HepG2 (cell line): ENCODE data around the gene MLYCD. TPM values are rescaled to one million over a fixed set of nuclear protein-coding genes. Genes with fewer than 3 reads are reported as not detected.

ENCODE experiments used
- CREB1 ChIP-seq, 2 experiments: fragments of 450-650 bp in 1 of 2; IDR thresholded peaks; 2 replicates each; pipeline ENCODE4 v1.6.1; 2016 to 2017; ENCODE audit warnings: control low read depth in 1 of 2, mild to moderate bottlenecking in 1 of 2, missing compliant biosample characterization in 1 of 2, missing genetic modification characterization in 1 of 2
- ELK4 ChIP-seq: sonication (generic); formaldehyde crosslinking; IDR thresholded peaks from 2 replicates; pipeline ENCODE4 v1.9.0; 2021; ENCODE audit warnings: missing genetic modification reagents, borderline replicate concordance
- FOXP1 ChIP-seq, 2 experiments: fragments of 450-650 bp in 1 of 2; IDR thresholded peaks; 2 replicates each; pipeline ENCODE4 v1.6.1; 2017 to 2018; ENCODE audit warnings: antibody characterized with exemption in 1 of 2
- MIXL1 ChIP-seq: IDR thresholded peaks from 2 replicates; pipeline ENCODE4 v1.6.1; 2016
- NFE2L1 ChIP-seq: sonication (generic); formaldehyde crosslinking; IDR thresholded peaks from 2 replicates; pipeline ENCODE4 v1.4.0; 2020; ENCODE audit warnings: missing genetic modification reagents, mild to moderate bottlenecking, borderline replicate concordance
- REXO4 ChIP-seq: sonication (generic); formaldehyde crosslinking; IDR thresholded peaks from 2 replicates; pipeline ENCODE4 v1.8.0; 2022; ENCODE audit warnings: missing genetic modification reagents, mild to moderate bottlenecking, borderline replicate concordance
- RNF219 ChIP-seq: sonication (generic); formaldehyde crosslinking; IDR thresholded peaks from 2 replicates; pipeline ENCODE4 v1.5.0; 2020; ENCODE audit warnings: mild to moderate bottlenecking, missing genetic modification reagents
- SRF ChIP-seq: IDR thresholded peaks from 2 replicates; pipeline ENCODE4 v1.6.1; 2011; ENCODE audit warnings: mild to moderate bottlenecking, low read depth, low read length, moderate library complexity
- ZFP36L1 ChIP-seq: sonication (generic); formaldehyde crosslinking; IDR thresholded peaks from 2 replicates; pipeline ENCODE4 v1.8.0; 2022; ENCODE audit warnings: mild to moderate bottlenecking, missing genetic modification reagents, moderate library complexity
- ZMYM4 ChIP-seq: sonication (generic); formaldehyde crosslinking; IDR thresholded peaks from 2 replicates; pipeline ENCODE4 v1.8.1; 2023; ENCODE audit warnings: mild to moderate bottlenecking, missing genetic modification reagents
- ZNF275 ChIP-seq: sonication (generic); formaldehyde crosslinking; IDR thresholded peaks from 2 replicates; pipeline ENCODE4 v1.8.0; 2022; ENCODE audit warnings: missing genetic modification reagents, mild to moderate bottlenecking, inconsistent platforms, borderline replicate concordance
- ZNF281 ChIP-seq: sonication (generic); formaldehyde crosslinking; IDR thresholded peaks from 2 replicates; pipeline ENCODE4 v1.4.0; 2020; ENCODE audit warnings: missing genetic modification reagents, borderline replicate concordance
- ZNF513 ChIP-seq: sonication (generic); formaldehyde crosslinking; conservative IDR thresholded peaks from 2 replicates; pipeline ENCODE4 v1.5.0; 2020; ENCODE audit warnings: missing genetic modification reagents
- ZNF562 ChIP-seq: sonication (generic); formaldehyde crosslinking; IDR thresholded peaks from 2 replicates; pipeline ENCODE4 v1.8.0; 2022; ENCODE audit warnings: missing genetic modification reagents, borderline replicate concordance
- ZNF772 ChIP-seq: sonication (generic); formaldehyde crosslinking; IDR thresholded peaks from 2 replicates; pipeline ENCODE4 v1.5.0; 2020; ENCODE audit warnings: mild to moderate bottlenecking, missing genetic modification reagents
- ZNF850 ChIP-seq: sonication (generic); formaldehyde crosslinking; conservative IDR thresholded peaks from 2 replicates; pipeline ENCODE4 v1.9.0; 2021; ENCODE audit warnings: mild to moderate bottlenecking, missing genetic modification reagents
- ZZZ3 ChIP-seq: sonication (generic); formaldehyde crosslinking; IDR thresholded peaks from 2 replicates; pipeline ENCODE4 v1.4.0; 2020; ENCODE audit warnings: missing genetic modification reagents, mild to moderate bottlenecking, borderline replicate concordance
- polyA plus RNA-seq, 8 experiments: library from polyadenylated mRNA; depleted of rRNA in 3 of 8; stranded (reverse) in 7 of 8; unstranded in 1 of 8; fragments of >200 nt; fragmentation: Illumina TruSeq in 4 of 8; extraction: Trizol in 4 of 8; gene quantifications; 2 replicates each; pipeline versions ENCODE4 v1.2.1 to v1.2.3, GENCODE V29; 2011 to 2016; ENCODE audit warnings: low read depth in 4 of 8, missing spikeins in 1 of 8, mixed read lengths in 1 of 8; ENCODE audit not compliant: insufficient read depth in 1 of 8
- total RNA-seq, 5 experiments: library from RNA; depleted of rRNA; stranded (reverse); fragments of >200 nt; fragmentation: Illumina TruSeq; extraction: Trizol; gene quantifications; 2 replicates each; pipeline ENCODE4 v1.2.3, GENCODE V29; 2016; ENCODE audit warnings: low read depth in 1 of 5

MLYCD gene
- total and polyA plus RNA-seq, 2 of the 13 experiments (the other 11 are each of a cell fraction or from before 2014, with no cell fraction given): 1.8 to 4.0 TPM

- no peak for TF ChIP-seq ZZZ3 (CRISPR knock-in tag)
- peak; percentile 81; the same call in 1 of the 2 replicates for TF ChIP-seq ZNF275 (CRISPR knock-in tag)
- no peak; the same call in none of the 2 replicates for TF ChIP-seq ZNF772 (CRISPR knock-in tag)
- peak; percentile 61; the same call in 1 of the 2 replicates for TF ChIP-seq CREB1 (IDR thresholded peaks at IDR 0.05)
- no peak for TF ChIP-seq CREB1 (CRISPR knock-in tag; IDR thresholded peaks at IDR 0.05)
- TF ChIP-seq ZNF513 (CRISPR knock-in tag): no peak
- TF ChIP-seq ZNF850: no peak
- no peak for TF ChIP-seq ELK4 (CRISPR knock-in tag)
- TF ChIP-seq ZNF281 (CRISPR knock-in tag): no peak
- TF ChIP-seq SRF: no peak
- TF ChIP-seq ZMYM4: peak; percentile 39; the same call in 1 of the 2 replicates
- no peak for TF ChIP-seq FOXP1 (IDR thresholded peaks at IDR 0.05)
- peak; percentile 47; the same call in 1 of the 2 replicates for TF ChIP-seq FOXP1 (CRISPR knock-in tag; IDR thresholded peaks at IDR 0.05)
- no peak for TF ChIP-seq RNF219 (CRISPR knock-in tag)
- TF ChIP-seq REXO4: no peak
- TF ChIP-seq NFE2L1: peak; percentile 93
- TF ChIP-seq ZFP36L1 (CRISPR knock-in tag): no peak; the same call in 1 of the 2 replicates
- TF ChIP-seq ZNF562 (CRISPR knock-in tag): no peak
- peak; percentile 5; the same call in 1 of the 2 replicates for TF ChIP-seq MIXL1
Observed at GRCh38 chr16:83952940-83953795, 54.3 kb downstream of the MLYCD start, which contains the start of gene OSGIN1 (continued).
